HCT116 (cell line): ENCODE measurements around the gene SART1.

Source experiments
- CEBPB ChIP-seq: IDR thresholded peaks from 2 replicates; pipeline ENCODE4 v1.6.1; 2012; ENCODE audit warnings: low read depth
- EZH2 ChIP-seq: fragments of 200-600 bp; sonication (generic); IDR thresholded peaks from 2 replicates; pipeline ENCODE4 v1.6.1; 2017; ENCODE audit warnings: antibody characterized with exemption, mixed run types
- EZH2phosphoT487 ChIP-seq: fragments of 200-600 bp; IDR thresholded peaks from 2 replicates; pipeline ENCODE4 v1.6.1; 2018; ENCODE audit warnings: antibody characterized with exemption, borderline replicate concordance
- MAX ChIP-seq: IDR thresholded peaks from 2 replicates; pipeline ENCODE4 v1.6.1; 2012
- POLR2A ChIP-seq: IDR thresholded peaks from 2 replicates; pipeline ENCODE4 v1.7.0; 2011; ENCODE audit warnings: borderline replicate concordance; ENCODE audit not compliant: insufficient read depth, insufficient read length; ENCODE audit errors: extremely low read depth
- POLR2AphosphoS5 ChIP-seq: IDR thresholded peaks from 2 replicates; pipeline ENCODE4 v1.6.1; 2011; ENCODE audit warnings: mild to moderate bottlenecking, low read depth, low read length, moderate library complexity
- RAD21 ChIP-seq: IDR thresholded peaks from 2 replicates; pipeline ENCODE4 v1.6.1; 2012; ENCODE audit warnings: low read depth, mild to moderate bottlenecking
- REST ChIP-seq: IDR thresholded peaks from 2 replicates; pipeline ENCODE4 v1.6.1; 2012; ENCODE audit warnings: low read depth
- YY1 ChIP-seq: IDR thresholded peaks from 2 replicates; pipeline ENCODE4 v1.6.1; 2011; ENCODE audit warnings: low read length, low read depth, moderate library complexity, mild to moderate bottlenecking; ENCODE audit not compliant: insufficient replicate concordance; ENCODE audit errors: extremely low read depth
- TF ChIP-seq, protein P1 (sequence below): IDR thresholded peaks from 2 replicates; pipeline ENCODE4 v1.6.1; 2011; ENCODE audit warnings: mild to moderate bottlenecking, low read length, moderate library complexity; ENCODE audit not compliant: insufficient replicate concordance; ENCODE audit errors: extremely low read depth
- TF ChIP-seq, protein P2 (sequence below), 3 experiments: fragments of 200-600 bp in 1 of 3; sonication (generic) in 1 of 3; IDR thresholded peaks in 2 of 3; conservative IDR thresholded peaks in 1 of 3; 2 replicates each; pipeline ENCODE4 v1.5.1; 2012 to 2017; ENCODE audit warnings: low read depth in 2 of 3, low read length in 2 of 3, antibody characterized with exemption in 1 of 3, borderline replicate concordance in 1 of 3, control low read depth in 1 of 3, mild to moderate bottlenecking in 1 of 3, mixed read lengths in 1 of 3, mixed run types in 1 of 3, moderate library complexity in 1 of 3; ENCODE audit not compliant: insufficient read depth in 1 of 3

GRCh38 chr11:66006134-66006890 is 44.8 kb downstream of the SART1 start:
- TF ChIP-seq, protein P1, sequence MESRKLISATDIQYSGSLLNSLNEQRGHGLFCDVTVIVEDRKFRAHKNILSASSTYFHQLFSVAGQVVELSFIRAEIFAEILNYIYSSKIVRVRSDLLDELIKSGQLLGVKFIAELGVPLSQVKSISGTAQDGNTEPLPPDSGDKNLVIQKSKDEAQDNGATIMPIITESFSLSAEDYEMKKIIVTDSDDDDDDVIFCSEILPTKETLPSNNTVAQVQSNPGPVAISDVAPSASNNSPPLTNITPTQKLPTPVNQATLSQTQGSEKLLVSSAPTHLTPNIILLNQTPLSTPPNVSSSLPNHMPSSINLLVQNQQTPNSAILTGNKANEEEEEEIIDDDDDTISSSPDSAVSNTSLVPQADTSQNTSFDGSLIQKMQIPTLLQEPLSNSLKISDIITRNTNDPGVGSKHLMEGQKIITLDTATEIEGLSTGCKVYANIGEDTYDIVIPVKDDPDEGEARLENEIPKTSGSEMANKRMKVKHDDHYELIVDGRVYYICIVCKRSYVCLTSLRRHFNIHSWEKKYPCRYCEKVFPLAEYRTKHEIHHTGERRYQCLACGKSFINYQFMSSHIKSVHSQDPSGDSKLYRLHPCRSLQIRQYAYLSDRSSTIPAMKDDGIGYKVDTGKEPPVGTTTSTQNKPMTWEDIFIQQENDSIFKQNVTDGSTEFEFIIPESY = no peak
- TF ChIP-seq, protein P2, sequence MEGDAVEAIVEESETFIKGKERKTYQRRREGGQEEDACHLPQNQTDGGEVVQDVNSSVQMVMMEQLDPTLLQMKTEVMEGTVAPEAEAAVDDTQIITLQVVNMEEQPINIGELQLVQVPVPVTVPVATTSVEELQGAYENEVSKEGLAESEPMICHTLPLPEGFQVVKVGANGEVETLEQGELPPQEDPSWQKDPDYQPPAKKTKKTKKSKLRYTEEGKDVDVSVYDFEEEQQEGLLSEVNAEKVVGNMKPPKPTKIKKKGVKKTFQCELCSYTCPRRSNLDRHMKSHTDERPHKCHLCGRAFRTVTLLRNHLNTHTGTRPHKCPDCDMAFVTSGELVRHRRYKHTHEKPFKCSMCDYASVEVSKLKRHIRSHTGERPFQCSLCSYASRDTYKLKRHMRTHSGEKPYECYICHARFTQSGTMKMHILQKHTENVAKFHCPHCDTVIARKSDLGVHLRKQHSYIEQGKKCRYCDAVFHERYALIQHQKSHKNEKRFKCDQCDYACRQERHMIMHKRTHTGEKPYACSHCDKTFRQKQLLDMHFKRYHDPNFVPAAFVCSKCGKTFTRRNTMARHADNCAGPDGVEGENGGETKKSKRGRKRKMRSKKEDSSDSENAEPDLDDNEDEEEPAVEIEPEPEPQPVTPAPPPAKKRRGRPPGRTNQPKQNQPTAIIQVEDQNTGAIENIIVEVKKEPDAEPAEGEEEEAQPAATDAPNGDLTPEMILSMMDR (IDR thresholded peaks at IDR 0.05 in 2 of 3, conservative IDR thresholded peaks at IDR 0.05 in 1 of 3; ENCODE audit: borderline replicate concordance in 1 of 3, insufficient read depth in 1 of 3, low read depth in 2 of 3, low read length in 2 of 3) = no peak
- TF ChIP-seq MAX (no peak), RAD21 (no peak), EZH2 (no peak), EZH2phosphoT487 (no peak), REST (no peak), CEBPB (no peak), POLR2AphosphoS5 (no peak; the same call in 1 of the 2 replicates), POLR2A (no peak), YY1 (no peak)
